Measurements from ENCODE around the gene PTPN5.

- TF ChIP-seq CTCF (conservative IDR thresholded peaks at IDR 0.05; ENCODE audit: low read length) (peak; percentile 62), EZH2phosphoT487 (IDR thresholded peaks at IDR 0.05; ENCODE audit: borderline replicate concordance, low read depth, low read length) (no peak)
These were observed 69.3 kb downstream of the PTPN5 start for GRCh38 chr11:18722293-18722637.
